ENCODE results near the gene COL23A1. TPM values are rescaled to one million over a fixed set of nuclear protein-coding genes. Genes with fewer than 3 reads are reported as not detected.
A peak's percentile ranks its signal among the peaks of the same experiment; 100 is the strongest.

Gene COL23A1
- total and polyA plus RNA-seq, 2 of the 8 experiments (the other 6 are each of a cell fraction or from before 2014, with no cell fraction given) = 3.1 to 4.7 TPM

DNA sequence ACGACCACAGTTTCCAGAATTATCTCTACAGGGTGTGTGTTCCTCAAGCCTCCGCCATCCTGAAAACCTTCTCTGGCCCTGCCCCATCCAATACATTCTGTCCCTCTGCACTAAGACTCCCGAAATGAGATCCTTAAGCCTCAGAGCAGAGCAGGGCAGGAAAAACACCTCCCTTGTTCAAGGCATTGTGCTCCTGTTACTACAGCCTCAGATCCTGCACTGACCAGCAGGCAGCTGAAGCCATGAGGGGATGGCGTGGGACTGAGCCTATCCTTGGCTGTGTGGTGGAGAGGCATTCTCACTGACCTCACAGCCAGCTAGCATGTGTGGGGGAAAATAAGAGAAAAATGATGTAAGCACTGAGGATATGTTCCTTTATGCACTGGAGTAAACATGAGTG is 250.9 kb downstream of the COL23A1 start:
- no peak for FAIRE-seq
- no peak overlapping the region for H3K4me3 ChIP-seq (ENCODE audit: extremely low read depth in 1 of 4, insufficient read depth in 2 of 4, low read depth in 3 of 4, low read length in 4 of 4)
- CTCF ChIA-PET (ENCODE audit: partially characterized antibody) = interaction anchor here (0.7 to 1.2 kb wide), 7 partner anchors 8 to 213 kb away, joined by 3 to 4 read pairs (median 3); no protein-coding TSS in a partner anchor

More for the DNA sequence above, 250.9 kb downstream of the COL23A1 start:
- H4K5ac ChIP-seq (ENCODE audit: insufficient read length, low read depth, low read length) = no peak overlapping the region
- H3K14ac ChIP-seq (ENCODE audit: insufficient read length) = no peak overlapping the region
- H3K23me2 ChIP-seq (ENCODE audit: low read depth, low read length) = 0 out of 2 replicates have a peak, but pooled peaks cover 1% of the 10 kb centered on the region
- no peaks in the 10 kb centered on the region for H3K27me3 ChIP-seq (replicated peaks in 1 of 4; ENCODE audit: control insufficient read depth in 3 of 4, extremely low read depth in 1 of 4, insufficient read depth in 3 of 4, low read length in 3 of 4)
- peaks cover 0 to 2% of the 10 kb centered on the region in 2 experiments for H4K20me1 ChIP-seq (replicated peaks in 1 of 2; ENCODE audit: control insufficient read depth in 1 of 2, insufficient read depth in 2 of 2, low read length in 2 of 2)
- WGBS, 2 experiments (ENCODE audit: extremely low coverage in 1 of 2, insufficient coverage in 1 of 2, insufficient read length in 1 of 2, insufficient replicate concordance in 2 of 2, low coverage in 1 of 2, low lambda C conversion rate in 2 of 2, missing lambda C conversion rate in 1 of 2) = 85% methylated on average over 4 of the region's 4 CpGs; no CpG with 5 or more reads in 1 of the 2 experiments
- H2AFZ ChIP-seq (ENCODE audit: low read length) = no peak overlapping the region
- no peak overlapping the region for H3K4ac ChIP-seq (replicated peaks; ENCODE audit: insufficient read length, low read depth, low read length)
- 0 out of 7 replicates have a peak, but pooled peaks cover 0 to 5% (median 0%) of the 10 kb centered on the region in 4 experiments for H3K4me1 ChIP-seq (replicated peaks in 1 of 4; ENCODE audit: control insufficient read depth in 3 of 4, insufficient read depth in 4 of 4, low read length in 3 of 4)
- no peak overlapping the region for H2BK5ac ChIP-seq (ENCODE audit: low read depth, low read length)
- no peak overlapping the region for H4K8ac ChIP-seq (ENCODE audit: extremely low read depth, insufficient read depth, low read length)
- no peak overlapping the region for H3K4me2 ChIP-seq (ENCODE audit: insufficient read depth in 1 of 2, low read depth in 2 of 2, low read length in 2 of 2)
- no peak overlapping the region for H2BK120ac ChIP-seq (replicated peaks; ENCODE audit: low read depth, low read length)
- DNase-seq (ENCODE audit: low read depth in 1 of 2, low spot score in 2 of 2) = no peak
- no peak overlapping the region; the same call in 1 of the 2 replicates for H2BK12ac ChIP-seq (ENCODE audit: low read depth, low read length)
- H3K27ac ChIP-seq (ENCODE audit: low read depth, low read length) = no peak overlapping the region
- no peaks in the 10 kb centered on the region for H3K79me2 ChIP-seq (ENCODE audit: control insufficient read depth in 1 of 2, insufficient read depth in 2 of 2, low read length in 2 of 2)
- no peaks in the 10 kb centered on the region for H3K36me3 ChIP-seq (ENCODE audit: control insufficient read depth in 2 of 4, insufficient read depth in 4 of 4, low read length in 3 of 4)
- no peak overlapping the region for H3K9ac ChIP-seq (replicated peaks in 1 of 4; ENCODE audit: extremely low read depth in 1 of 4, low read depth in 3 of 4, low read length in 3 of 4)
- no peak overlapping the region for H3K23ac ChIP-seq (ENCODE audit: insufficient read length)
- 0 out of 2 replicates have a peak overlapping the region, but pooled peaks have one; percentile 13 for H2BK15ac ChIP-seq (ENCODE audit: low read length)
- H3K9me3 ChIP-seq (ENCODE audit: insufficient read depth in 2 of 2, low read depth in 1 of 2, low read length in 1 of 2) = no peaks in the 10 kb centered on the region
- H3K56ac ChIP-seq (replicated peaks; ENCODE audit: insufficient read length, low read depth, low read length) = no peak overlapping the region
- no peak overlapping the region for H2AK5ac ChIP-seq (ENCODE audit: low read depth, low read length)
- H4K91ac ChIP-seq (replicated peaks; ENCODE audit: insufficient read length, low read length) = no peak overlapping the region
- TF ChIP-seq CTBP2 (IDR thresholded peaks at IDR 0.05; ENCODE audit: borderline replicate concordance, insufficient read depth, insufficient read length, low read length) = no peak
- no peaks in the 10 kb centered on the region for H3K79me1 ChIP-seq (ENCODE audit: low read depth, low read length)
- no peak overlapping the region for H3K18ac ChIP-seq (ENCODE audit: extremely low read depth, low read length)
- POLR2A ChIA-PET (ENCODE audit: partially characterized antibody) = interaction anchor here (2.0 kb wide), 1 partner anchor 12 kb away, joined by 5 read pairs; no protein-coding TSS in a partner anchor
- no peak overlapping the region for H2BK20ac ChIP-seq (ENCODE audit: low read length)

Data from H1 (cell line).